HEK293 (cell line): ENCODE measurements around the gene GBX1.

ENCODE experiments used
- AEBP2 ChIP-seq: fragments of 450-650 bp; formaldehyde crosslinking; IDR thresholded peaks from 2 replicates; pipeline ENCODE4 v1.5.1; 2016; ENCODE audit warnings: missing biosample characterization, missing genetic modification characterization, borderline replicate concordance
- GLIS1 ChIP-seq: fragments of 450-650 bp; formaldehyde crosslinking; IDR thresholded peaks from 2 replicates; pipeline ENCODE4 v1.5.1; 2016; ENCODE audit warnings: missing biosample characterization, missing genetic modification characterization
- INSM2 ChIP-seq: fragments of 450-650 bp; formaldehyde crosslinking; IDR thresholded peaks from 2 replicates; pipeline ENCODE4 v1.5.1; 2016; ENCODE audit warnings: missing biosample characterization, missing genetic modification characterization
- KLF10 ChIP-seq: fragments of 450-650 bp; IDR thresholded peaks from 2 replicates; pipeline ENCODE4 v1.5.1; 2018; ENCODE audit warnings: missing biosample characterization, mild to moderate bottlenecking, missing genetic modification characterization
- WT1 ChIP-seq: fragments of 450-650 bp; formaldehyde crosslinking; IDR thresholded peaks from 2 replicates; pipeline ENCODE4 v1.5.1; 2016; ENCODE audit warnings: missing biosample characterization, missing genetic modification characterization
- YY2 ChIP-seq: fragments of 450-650 bp; formaldehyde crosslinking; IDR thresholded peaks from 2 replicates; pipeline ENCODE4 v1.5.1; 2016; ENCODE audit warnings: missing biosample characterization, missing genetic modification characterization
- ZEB2 ChIP-seq: fragments of 450-650 bp; formaldehyde crosslinking; IDR thresholded peaks from 2 replicates; pipeline ENCODE4 v1.5.1; 2016; ENCODE audit warnings: missing biosample characterization, missing genetic modification characterization
- ZNF132 ChIP-seq: fragments of 450-650 bp; formaldehyde crosslinking; IDR thresholded peaks from 2 replicates; pipeline ENCODE4 v1.5.1; 2017; ENCODE audit warnings: missing biosample characterization, missing genetic modification characterization, borderline replicate concordance
- ZNF174 ChIP-seq: fragments of 450-650 bp; formaldehyde crosslinking; IDR thresholded peaks from 2 replicates; pipeline ENCODE4 v1.5.0; 2017; ENCODE audit warnings: missing biosample characterization, mild to moderate bottlenecking, missing genetic modification characterization
- ZNF324 ChIP-seq: fragments of 450-650 bp; formaldehyde crosslinking; IDR thresholded peaks from 2 replicates; pipeline ENCODE4 v1.5.1; 2016; ENCODE audit warnings: missing biosample characterization, missing genetic modification characterization
- ZNF335 ChIP-seq: fragments of 450-650 bp; formaldehyde crosslinking; conservative IDR thresholded peaks from 2 replicates; pipeline ENCODE4 v1.5.1; 2016; ENCODE audit warnings: missing biosample characterization, missing genetic modification characterization
- ZNF416 ChIP-seq: fragments of 450-650 bp; formaldehyde crosslinking; IDR thresholded peaks from 2 replicates; pipeline ENCODE4 v1.5.1; 2016; ENCODE audit warnings: missing biosample characterization, missing genetic modification characterization
- ZNF433 ChIP-seq: fragments of 450-650 bp; formaldehyde crosslinking; IDR thresholded peaks from 2 replicates; pipeline ENCODE4 v1.5.1; 2016; ENCODE audit warnings: missing biosample characterization, missing genetic modification characterization, low read depth
- ZNF473 ChIP-seq: fragments of 450-650 bp; formaldehyde crosslinking; IDR thresholded peaks from 2 replicates; pipeline ENCODE4 v1.5.1; 2017; ENCODE audit warnings: missing biosample characterization, missing genetic modification characterization
- ZNF488 ChIP-seq: fragments of 450-650 bp; formaldehyde crosslinking; IDR thresholded peaks from 2 replicates; pipeline ENCODE4 v1.5.1; 2016; ENCODE audit warnings: missing biosample characterization, missing genetic modification characterization
- ZNF521 ChIP-seq: fragments of 450-650 bp; formaldehyde crosslinking; IDR thresholded peaks from 2 replicates; pipeline ENCODE4 v1.5.1; 2017; ENCODE audit warnings: missing biosample characterization, mild to moderate bottlenecking, missing genetic modification characterization
- ZNF529 ChIP-seq: fragments of 450-650 bp; formaldehyde crosslinking; IDR thresholded peaks from 2 replicates; pipeline ENCODE4 v1.5.1; 2017; ENCODE audit warnings: missing genetic modification characterization, missing biosample characterization; ENCODE audit not compliant: insufficient replicate concordance
- ZNF596 ChIP-seq: fragments of 450-650 bp; IDR thresholded peaks from 2 replicates; pipeline ENCODE4 v1.5.0; 2018; ENCODE audit warnings: missing biosample characterization, mild to moderate bottlenecking, missing genetic modification characterization, moderate library complexity
- ZNF623 ChIP-seq: fragments of 450-650 bp; formaldehyde crosslinking; IDR thresholded peaks from 2 replicates; pipeline ENCODE4 v1.5.1; 2016; ENCODE audit warnings: missing biosample characterization, missing genetic modification characterization
- ZNF660 ChIP-seq: fragments of 450-650 bp; IDR thresholded peaks from 2 replicates; pipeline ENCODE4 v1.5.1; 2018; ENCODE audit warnings: missing biosample characterization, mild to moderate bottlenecking, missing genetic modification characterization
- ZNF670 ChIP-seq: fragments of 450-650 bp; formaldehyde crosslinking; IDR thresholded peaks from 2 replicates; pipeline ENCODE4 v1.5.1; 2016; ENCODE audit warnings: missing biosample characterization, missing genetic modification characterization, low read depth
- ZNF692 ChIP-seq: fragments of 450-650 bp; formaldehyde crosslinking; IDR thresholded peaks from 2 replicates; pipeline ENCODE4 v1.5.1; 2016; ENCODE audit warnings: missing biosample characterization, missing genetic modification characterization
- ZNF777 ChIP-seq: fragments of 450-650 bp; formaldehyde crosslinking; IDR thresholded peaks from 2 replicates; pipeline ENCODE4 v1.5.1; 2017; ENCODE audit warnings: missing biosample characterization, missing genetic modification characterization, borderline replicate concordance
- ZSCAN4 ChIP-seq: fragments of 450-650 bp; formaldehyde crosslinking; IDR thresholded peaks from 2 replicates; pipeline ENCODE4 v1.5.1; 2017; ENCODE audit warnings: missing biosample characterization, missing genetic modification characterization

GBX1 gene

GRCh38 chr7:151157645-151158329 is 9.7 kb downstream of the GBX1 start (continued):
- no peak for TF ChIP-seq ZNF521 (tag by site-specific recombination)
- no peak for TF ChIP-seq ZNF623 (tag by site-specific recombination)
- TF ChIP-seq ZNF324 = no peak
- TF ChIP-seq ZNF660 (tag by site-specific recombination) = 0 out of 2 replicates have a peak, but pooled peaks have one; percentile 69
- no peak for TF ChIP-seq AEBP2 (tag by site-specific recombination)
- no peak for TF ChIP-seq ZNF174 (tag by site-specific recombination)
- TF ChIP-seq ZNF670 = no peak
- no peak for TF ChIP-seq YY2 (tag by site-specific recombination)
- no peak for TF ChIP-seq ZNF473 (tag by site-specific recombination)
- no peak for TF ChIP-seq WT1
- TF ChIP-seq ZNF777 (tag by site-specific recombination) = no peak
- TF ChIP-seq ZNF529 (tag by site-specific recombination) = no peak
- no peak for TF ChIP-seq ZSCAN4 (tag by site-specific recombination)
- no peak for TF ChIP-seq ZNF416
- peak; percentile 51 for TF ChIP-seq ZNF335 (tag by site-specific recombination)
- no peak for TF ChIP-seq ZEB2 (tag by site-specific recombination)
- no peak for TF ChIP-seq ZNF596 (tag by site-specific recombination)
- no peak for TF ChIP-seq KLF10 (tag by site-specific recombination)
- no peak for TF ChIP-seq ZNF132
- TF ChIP-seq INSM2 (tag by site-specific recombination) = no peak
- TF ChIP-seq ZNF692 (tag by site-specific recombination) = no peak
- no peak for TF ChIP-seq ZNF488 (tag by site-specific recombination)
- no peak for TF ChIP-seq GLIS1
- no peak for TF ChIP-seq ZNF433 (tag by site-specific recombination)
